Testis (tissue), 2 donors: ENCODE data around the gene CACNA2D3.

ENCODE experiments used
- POLR2A ChIP-seq: fragments of 450-650 bp; IDR thresholded peaks from one replicate; pipeline ENCODE4 v1.6.1; 2017; ENCODE audit warnings: antibody characterized with exemption, mild to moderate bottlenecking, moderate library complexity
- TF ChIP-seq, protein P1 (sequence below), 3 experiments: fragments of 450-650 bp in 2 of 3; fragments of 200-600 bp in 1 of 3; sonication (generic) in 1 of 3; IDR thresholded peaks; one replicate each; pipeline ENCODE4 v1.5.1; 2016 to 2019; ENCODE audit warnings: antibody characterized with exemption in 3 of 3, mild to moderate bottlenecking in 2 of 3, moderate library complexity in 1 of 3

DNA sequence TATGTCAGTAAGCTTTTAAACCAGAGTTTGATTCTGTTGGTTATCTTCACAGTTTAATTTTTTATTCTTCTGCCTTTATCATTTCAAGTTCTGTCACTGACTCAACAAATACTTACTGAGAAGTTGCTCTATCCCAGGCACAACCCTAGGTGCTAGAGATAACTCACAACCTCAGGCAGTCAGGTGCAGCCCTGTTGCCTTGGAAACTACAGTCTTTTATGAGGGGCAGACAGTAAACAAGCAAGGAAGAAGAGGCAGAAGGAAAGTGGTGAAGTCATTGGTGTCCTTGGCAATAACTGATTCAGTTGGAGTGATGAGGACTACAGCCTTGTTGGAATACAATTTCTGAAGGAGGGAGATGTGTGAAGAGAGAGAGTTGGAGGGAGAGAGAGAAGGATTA, 947.6 kb downstream of the CACNA2D3 start:
- no peak for TF ChIP-seq POLR2A
- TF ChIP-seq, protein P1, sequence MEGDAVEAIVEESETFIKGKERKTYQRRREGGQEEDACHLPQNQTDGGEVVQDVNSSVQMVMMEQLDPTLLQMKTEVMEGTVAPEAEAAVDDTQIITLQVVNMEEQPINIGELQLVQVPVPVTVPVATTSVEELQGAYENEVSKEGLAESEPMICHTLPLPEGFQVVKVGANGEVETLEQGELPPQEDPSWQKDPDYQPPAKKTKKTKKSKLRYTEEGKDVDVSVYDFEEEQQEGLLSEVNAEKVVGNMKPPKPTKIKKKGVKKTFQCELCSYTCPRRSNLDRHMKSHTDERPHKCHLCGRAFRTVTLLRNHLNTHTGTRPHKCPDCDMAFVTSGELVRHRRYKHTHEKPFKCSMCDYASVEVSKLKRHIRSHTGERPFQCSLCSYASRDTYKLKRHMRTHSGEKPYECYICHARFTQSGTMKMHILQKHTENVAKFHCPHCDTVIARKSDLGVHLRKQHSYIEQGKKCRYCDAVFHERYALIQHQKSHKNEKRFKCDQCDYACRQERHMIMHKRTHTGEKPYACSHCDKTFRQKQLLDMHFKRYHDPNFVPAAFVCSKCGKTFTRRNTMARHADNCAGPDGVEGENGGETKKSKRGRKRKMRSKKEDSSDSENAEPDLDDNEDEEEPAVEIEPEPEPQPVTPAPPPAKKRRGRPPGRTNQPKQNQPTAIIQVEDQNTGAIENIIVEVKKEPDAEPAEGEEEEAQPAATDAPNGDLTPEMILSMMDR (IDR thresholded peaks at IDR 0.05), result no peak
